HepG2 (cell line): ENCODE results near the gene CCDC59.

ENCODE experiments used
- CTCF ChIP-seq: sonication (generic); formaldehyde crosslinking; IDR thresholded peaks from 2 replicates; pipeline ENCODE4 v1.5.0; 2020; ENCODE audit warnings: mild to moderate bottlenecking, missing genetic modification reagents, moderate library complexity
- FOXM1 ChIP-seq: sonication (generic); formaldehyde crosslinking; IDR thresholded peaks from 2 replicates; pipeline ENCODE4 v1.5.0; 2020; ENCODE audit warnings: missing genetic modification reagents
- GFI1 ChIP-seq: sonication (generic); formaldehyde crosslinking; IDR thresholded peaks from 2 replicates; pipeline ENCODE4 v1.5.0; 2020; ENCODE audit warnings: missing genetic modification reagents, mild to moderate bottlenecking, borderline replicate concordance
- MYC ChIP-seq: sonication (generic); formaldehyde crosslinking; IDR thresholded peaks from 2 replicates; pipeline ENCODE4 v1.9.0; 2021; ENCODE audit warnings: missing genetic modification reagents, borderline replicate concordance
- ZBTB21 ChIP-seq: sonication (generic); formaldehyde crosslinking; IDR thresholded peaks from 2 replicates; pipeline ENCODE4 v1.4.0; 2020; ENCODE audit warnings: missing genetic modification reagents
- ZNF747 ChIP-seq: sonication (generic); formaldehyde crosslinking; IDR thresholded peaks from 2 replicates; pipeline ENCODE4 v1.8.1; 2023; ENCODE audit warnings: missing genetic modification reagents, mild to moderate bottlenecking, borderline replicate concordance

GRCh38 chr12:82407481-82407880, 49.3 kb upstream of the CCDC59 start:
- TF ChIP-seq CTCF (CRISPR knock-in tag) (no peak), GFI1 (CRISPR knock-in tag) (no peak), MYC (CRISPR knock-in tag) (no peak), ZBTB21 (CRISPR knock-in tag) (no peak), FOXM1 (CRISPR knock-in tag) (no peak), ZNF747 (CRISPR knock-in tag) (no peak)
